HCT116 (cell line): ENCODE results near the gene CD22. TPM values are rescaled to one million over a fixed set of nuclear protein-coding genes. Genes with fewer than 3 reads are reported as not detected.

ENCODE experiments used
- ATAC-seq: fragments of 200-7000 bp; cut with Tn5 transposase; 2 replicates; pipeline ENCODE4 v1.9.1; 2020; ENCODE audit warnings: mild to moderate bottlenecking, moderate library complexity
- BruUV-seq: library from RNA; stranded (reverse); fragments of 400-500 nt; replicated peaks from 2 replicates; lab custom pipeline; 2021; lab: Mats Ljungman, UMichigan
- CTCF ChIA-PET: fragments of 300-600 bp; sonication (Branson Sonifier 250); formaldehyde crosslinking; loops from one replicate; lab custom pipeline; 2021; ENCODE audit warnings: antibody characterized with exemption; lab: Charles Lee
- POLR2A ChIA-PET: fragments of 300-600, 350-600 bp; sonication (Branson Sonifier 250); formaldehyde crosslinking; loops from one replicate; lab custom pipeline; 2021; ENCODE audit warnings: antibody characterized with exemption; lab: Charles Lee
- RAD21 ChIA-PET, 2 experiments: fragments of 300-600 bp; sonication (Branson Sonifier 250); formaldehyde crosslinking; loops; one replicate each; lab custom pipeline; 2023; ENCODE audit warnings: low total read pairs in 2 of 2; ENCODE audit not compliant: uncharacterized antibody in 2 of 2, unreplicated experiment in 2 of 2, low non-redundant PET in 1 of 2; lab: Charles Lee
- DNase-seq: peaks from one replicate; pipeline ENCODE4 v3.0.0-alpha.2; 2010; ENCODE audit warnings: low read depth, low spot score
- H2AFZ ChIP-seq: fragments of 200-600 bp; shearing (Covaris generic), sonication (generic); 2 replicates; pipeline ENCODE4 v1.6.1; 2017; ENCODE audit warnings: low read depth, mixed run types, mixed read lengths, antibody characterized with exemption, low read length; ENCODE audit not compliant: poor library complexity, severe bottlenecking
- H3K27ac ChIP-seq: 2 replicates; pipeline ENCODE4 v1.5.1; 2012; ENCODE audit warnings: low read depth, low read length
- H3K27me3 ChIP-seq: fragments of 200-600 bp; sonication (generic); 2 replicates; pipeline ENCODE4 v1.6.1; 2016; ENCODE audit warnings: mixed run types, low read length, mixed read lengths; ENCODE audit not compliant: insufficient read depth
- H3K36me3 ChIP-seq, 2 experiments: fragments of 200-500 bp in 1 of 2; fragments of 200-600 bp in 1 of 2; sonication (Bioruptor generic) in 1 of 2; sonication (generic) in 1 of 2; 2 replicates each; pipeline versions ENCODE4 v1.5.1 to v1.6.1; 2014 to 2016; ENCODE audit warnings: low read length in 2 of 2, inconsistent platforms in 1 of 2, mixed read lengths in 1 of 2, mixed run types in 1 of 2; ENCODE audit not compliant: insufficient read depth in 2 of 2, control insufficient read depth in 1 of 2
- H3K4me1 ChIP-seq, 2 experiments: fragments of 200-600 bp in 1 of 2; sonication (generic) in 1 of 2; 2 replicates each; pipeline versions ENCODE4 v1.5.1 to v1.6.1; 2012 to 2017; ENCODE audit warnings: low read length in 2 of 2, inconsistent platforms in 1 of 2, mild to moderate bottlenecking in 1 of 2, mixed read lengths in 1 of 2, mixed run types in 1 of 2, moderate library complexity in 1 of 2; ENCODE audit not compliant: insufficient read depth in 2 of 2, control insufficient read depth in 1 of 2
- H3K4me2 ChIP-seq: fragments of 200-600 bp; sonication (generic); 2 replicates; pipeline ENCODE4 v1.6.1; 2017; ENCODE audit warnings: mixed run types, low read length, mixed read lengths
- H3K4me3 ChIP-seq, 2 experiments: fragments of 200-600 bp in 1 of 2; sonication (generic) in 1 of 2; replicated peaks in 1 of 2; 2 replicates each; pipeline ENCODE4 v1.5.1; 2011 to 2016; ENCODE audit warnings: low read length in 2 of 2, control low read depth in 1 of 2, low read depth in 1 of 2, mild to moderate bottlenecking in 1 of 2, mixed read lengths in 1 of 2, mixed run types in 1 of 2
- H3K79me2 ChIP-seq: fragments of 200-600 bp; sonication (generic); 2 replicates; pipeline ENCODE4 v1.6.1; 2017; ENCODE audit warnings: mild to moderate bottlenecking, mixed run types, low read length, moderate library complexity, mixed read lengths; ENCODE audit not compliant: insufficient read depth
- H3K9ac ChIP-seq: fragments of 200-600 bp; sonication (generic); 2 replicates; pipeline ENCODE4 v1.6.1; 2016; ENCODE audit warnings: low read length, mixed read lengths
- H3K9me2 ChIP-seq: fragments of 200-600 bp; sonication (generic), shearing (Covaris generic); 2 replicates; pipeline ENCODE4 v1.6.1; 2017; ENCODE audit warnings: mixed run types, mild to moderate bottlenecking, moderate library complexity; ENCODE audit not compliant: insufficient read depth
- H3K9me3 ChIP-seq, 2 experiments: fragments of 200-500 bp in 1 of 2; fragments of 200-600 bp in 1 of 2; sonication (Bioruptor generic) in 1 of 2; sonication (generic) in 1 of 2; 2 replicates each; pipeline ENCODE4 v1.6.1; 2014 to 2017; ENCODE audit warnings: low read length in 2 of 2, mixed read lengths in 2 of 2, inconsistent platforms in 1 of 2, low read depth in 1 of 2, mild to moderate bottlenecking in 1 of 2, mixed run types in 1 of 2, moderate library complexity in 1 of 2; ENCODE audit not compliant: control insufficient read depth in 1 of 2, insufficient read depth in 1 of 2
- H4K20me1 ChIP-seq: fragments of 200-600 bp; sonication (generic), shearing (Covaris generic); 2 replicates; pipeline ENCODE4 v1.6.1; 2017; ENCODE audit warnings: mixed run types, mild to moderate bottlenecking, moderate library complexity; ENCODE audit not compliant: insufficient read depth
- ATF3 ChIP-seq: IDR thresholded peaks from 2 replicates; pipeline ENCODE4 v1.6.1; 2012
- CBX3 ChIP-seq: IDR thresholded peaks from 2 replicates; pipeline ENCODE4 v1.6.1; 2012; ENCODE audit warnings: low read depth
- CEBPB ChIP-seq: IDR thresholded peaks from 2 replicates; pipeline ENCODE4 v1.6.1; 2012; ENCODE audit warnings: low read depth
- EGR1 ChIP-seq: IDR thresholded peaks from 2 replicates; pipeline ENCODE4 v1.6.1; 2012; ENCODE audit warnings: low read depth
- ELF1 ChIP-seq: IDR thresholded peaks from 2 replicates; pipeline ENCODE4 v1.6.1; 2012; ENCODE audit warnings: low read depth, borderline replicate concordance
- EZH2 ChIP-seq: fragments of 200-600 bp; sonication (generic); IDR thresholded peaks from 2 replicates; pipeline ENCODE4 v1.6.1; 2017; ENCODE audit warnings: antibody characterized with exemption, mixed run types
- EZH2phosphoT487 ChIP-seq: fragments of 200-600 bp; IDR thresholded peaks from 2 replicates; pipeline ENCODE4 v1.6.1; 2018; ENCODE audit warnings: antibody characterized with exemption, borderline replicate concordance
- MAX ChIP-seq: IDR thresholded peaks from 2 replicates; pipeline ENCODE4 v1.6.1; 2012
- POLR2A ChIP-seq: IDR thresholded peaks from 2 replicates; pipeline ENCODE4 v1.7.0; 2011; ENCODE audit warnings: borderline replicate concordance; ENCODE audit not compliant: insufficient read depth, insufficient read length; ENCODE audit errors: extremely low read depth
- POLR2AphosphoS5 ChIP-seq: IDR thresholded peaks from 2 replicates; pipeline ENCODE4 v1.6.1; 2011; ENCODE audit warnings: mild to moderate bottlenecking, low read depth, low read length, moderate library complexity
- RAD21 ChIP-seq: IDR thresholded peaks from 2 replicates; pipeline ENCODE4 v1.6.1; 2012; ENCODE audit warnings: low read depth, mild to moderate bottlenecking
- SIN3A ChIP-seq: IDR thresholded peaks from 2 replicates; pipeline ENCODE4 v1.6.1; 2012; ENCODE audit warnings: low read depth
- SP1 ChIP-seq: IDR thresholded peaks from 2 replicates; pipeline ENCODE4 v1.6.1; 2012; ENCODE audit warnings: low read depth
- SRF ChIP-seq: IDR thresholded peaks from 2 replicates; pipeline ENCODE4 v1.6.1; 2012; ENCODE audit warnings: low read depth
- TCF7L2 ChIP-seq: IDR thresholded peaks from 2 replicates; pipeline ENCODE4 v1.7.0; 2011; ENCODE audit warnings: borderline replicate concordance, inconsistent platforms; ENCODE audit not compliant: insufficient read depth, insufficient read length; ENCODE audit errors: extremely low read depth
- YY1 ChIP-seq: IDR thresholded peaks from 2 replicates; pipeline ENCODE4 v1.6.1; 2011; ENCODE audit warnings: low read length, low read depth, moderate library complexity, mild to moderate bottlenecking; ENCODE audit not compliant: insufficient replicate concordance; ENCODE audit errors: extremely low read depth
- ZFX ChIP-seq: fragments of 450-650 bp; IDR thresholded peaks from 2 replicates; pipeline ENCODE4 v1.6.1; 2017
- ZNF274 ChIP-seq: fragments of 200-500 bp; sonication (Bioruptor generic); IDR thresholded peaks from 2 replicates; pipeline ENCODE4 v1.6.1; 2014; ENCODE audit warnings: mild to moderate bottlenecking, low read depth, low read length, inconsistent platforms
- intact Hi-C: fragments of 100-400 bp; cut with micrococcal nuclease; formaldehyde crosslinking; loops from 2 replicates; pipeline ENCODE4 v1.10.0; 2022
- total RNA-seq: library from RNA; stranded (reverse); gene quantifications from one replicate; pipeline ENCODE4 v1.2.1, GENCODE V29; 2021; ENCODE audit not compliant: unreplicated experiment
- TF ChIP-seq, protein P1 (sequence below): IDR thresholded peaks from 2 replicates; pipeline ENCODE4 v1.6.1; 2012; ENCODE audit warnings: low read depth

CD22 gene
- total RNA-seq, 1 experiment from 2014 or later = 7.0 TPM

- no peak for ATAC-seq
Measured at GRCh38 chr19:35329323-35329722, 336 bp downstream of the CD22 start.

GRCh38 chr19:35330475-35330874 lies 1.5 kb downstream of the CD22 start:
- DNase-seq (no peak), ATAC-seq (no peak)
- Histone ChIP-seq H4K20me1 (no peaks in the 10 kb centered on the region), H3K9me3 (no peaks in the 10 kb centered on the region), H3K9me2 (no peaks in the 10 kb centered on the region), H3K4me1 (0 out of 4 replicates have a peak, but pooled peaks cover 0 to 2% of the 10 kb centered on the region in 2 experiments), H3K27ac (no peak overlapping the region), H3K79me2 (no peaks in the 10 kb centered on the region), H3K27me3 (no peaks in the 10 kb centered on the region), H3K36me3 (no peaks in the 10 kb centered on the region), H2AFZ (no peak overlapping the region), H3K4me2 (no peak overlapping the region), H3K4me3 (no peak overlapping the region), H3K9ac (no peak overlapping the region)
- POLR2A ChIA-PET = no interaction called here
- RAD21 ChIA-PET = no interaction called here
- CTCF ChIA-PET = no interaction called here
- BruUV-seq = no TSS peak
- intact Hi-C loops = no loop called here
- no peak for TF ChIP-seq TCF7L2
- TF ChIP-seq, protein P1, sequence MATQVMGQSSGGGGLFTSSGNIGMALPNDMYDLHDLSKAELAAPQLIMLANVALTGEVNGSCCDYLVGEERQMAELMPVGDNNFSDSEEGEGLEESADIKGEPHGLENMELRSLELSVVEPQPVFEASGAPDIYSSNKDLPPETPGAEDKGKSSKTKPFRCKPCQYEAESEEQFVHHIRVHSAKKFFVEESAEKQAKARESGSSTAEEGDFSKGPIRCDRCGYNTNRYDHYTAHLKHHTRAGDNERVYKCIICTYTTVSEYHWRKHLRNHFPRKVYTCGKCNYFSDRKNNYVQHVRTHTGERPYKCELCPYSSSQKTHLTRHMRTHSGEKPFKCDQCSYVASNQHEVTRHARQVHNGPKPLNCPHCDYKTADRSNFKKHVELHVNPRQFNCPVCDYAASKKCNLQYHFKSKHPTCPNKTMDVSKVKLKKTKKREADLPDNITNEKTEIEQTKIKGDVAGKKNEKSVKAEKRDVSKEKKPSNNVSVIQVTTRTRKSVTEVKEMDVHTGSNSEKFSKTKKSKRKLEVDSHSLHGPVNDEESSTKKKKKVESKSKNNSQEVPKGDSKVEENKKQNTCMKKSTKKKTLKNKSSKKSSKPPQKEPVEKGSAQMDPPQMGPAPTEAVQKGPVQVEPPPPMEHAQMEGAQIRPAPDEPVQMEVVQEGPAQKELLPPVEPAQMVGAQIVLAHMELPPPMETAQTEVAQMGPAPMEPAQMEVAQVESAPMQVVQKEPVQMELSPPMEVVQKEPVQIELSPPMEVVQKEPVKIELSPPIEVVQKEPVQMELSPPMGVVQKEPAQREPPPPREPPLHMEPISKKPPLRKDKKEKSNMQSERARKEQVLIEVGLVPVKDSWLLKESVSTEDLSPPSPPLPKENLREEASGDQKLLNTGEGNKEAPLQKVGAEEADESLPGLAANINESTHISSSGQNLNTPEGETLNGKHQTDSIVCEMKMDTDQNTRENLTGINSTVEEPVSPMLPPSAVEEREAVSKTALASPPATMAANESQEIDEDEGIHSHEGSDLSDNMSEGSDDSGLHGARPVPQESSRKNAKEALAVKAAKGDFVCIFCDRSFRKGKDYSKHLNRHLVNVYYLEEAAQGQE = no peak
- no peak for TF ChIP-seq EZH2phosphoT487
- TF ChIP-seq CBX3 = no peak
- TF ChIP-seq ZFX = no peak
- no peak for TF ChIP-seq YY1
- TF ChIP-seq ATF3 = no peak
- TF ChIP-seq SP1 = no peak
- no peak for TF ChIP-seq RAD21

More at GRCh38 chr19:35329323-35329722, 336 bp downstream of the CD22 start:
- TF ChIP-seq CEBPB (no peak), ATF3 (no peak), ZNF274 (no peak), MAX (no peak), EGR1 (no peak), SRF (no peak), ELF1 (no peak), RAD21 (no peak), TCF7L2 (no peak), POLR2A (no peak), POLR2AphosphoS5 (no peak), YY1 (no peak), EZH2 (no peak), SIN3A (no peak)
- Histone ChIP-seq H3K36me3 (no peaks in the 10 kb centered on the region), H4K20me1 (no peaks in the 10 kb centered on the region), H3K4me2 (no peak overlapping the region), H3K79me2 (no peaks in the 10 kb centered on the region), H3K27me3 (no peaks in the 10 kb centered on the region), H3K4me3 (no peak overlapping the region), H3K9me3 (no peaks in the 10 kb centered on the region), H2AFZ (no peak overlapping the region), H3K9me2 (no peaks in the 10 kb centered on the region), H3K27ac (no peak overlapping the region), H3K4me1 (peaks cover 2 to 3% of the 10 kb centered on the region in 2 experiments; a peak in 1 of 4 replicates), H3K9ac (no peak overlapping the region)
- ChIA-PET CTCF (no interaction called here), POLR2A (no interaction called here), RAD21 (no interaction called here)
- intact Hi-C loops = no loop called here
- no peak for DNase-seq
- BruUV-seq = no TSS peak
